DMS79 treated with DMSO at 0.1 percent for 48 hours (cell line): ENCODE data around the gene ANKRD63.

Source experiments
- DNase-seq: peaks from one replicate; lab custom pipeline; 2025; lab: John Stamatoyannopoulos, UW

Gene ANKRD63

GRCh38 chr15:40279437-40280141 lies 3.3 kb downstream of the ANKRD63 start:
- DNase-seq, result peak; percentile 68

DNA sequence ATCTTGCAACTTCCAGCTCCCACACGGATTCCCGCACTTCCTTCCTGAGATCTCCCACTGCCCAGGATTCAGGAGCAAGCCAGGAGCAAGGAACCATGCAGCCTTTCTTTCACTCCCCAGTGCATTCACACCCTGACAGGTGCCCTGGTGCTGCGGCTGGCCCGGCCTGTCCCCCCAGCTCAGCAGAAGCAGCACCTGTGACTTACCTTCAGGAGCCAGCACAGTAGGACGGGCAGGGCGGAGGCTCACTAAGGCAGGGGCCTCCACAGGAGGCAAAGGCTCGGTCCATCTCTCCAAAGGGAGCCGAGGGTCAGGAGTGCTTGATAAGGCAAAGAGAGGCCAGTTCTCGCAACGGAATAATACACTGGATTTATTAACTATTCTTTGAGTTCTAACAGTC lies 4.8 kb downstream of the ANKRD63 start:
- DNase-seq, result no peak

- no peak for DNase-seq
These were observed 5.4 kb downstream of the ANKRD63 start for GRCh38 chr15:40277471-40277870.

DNA sequence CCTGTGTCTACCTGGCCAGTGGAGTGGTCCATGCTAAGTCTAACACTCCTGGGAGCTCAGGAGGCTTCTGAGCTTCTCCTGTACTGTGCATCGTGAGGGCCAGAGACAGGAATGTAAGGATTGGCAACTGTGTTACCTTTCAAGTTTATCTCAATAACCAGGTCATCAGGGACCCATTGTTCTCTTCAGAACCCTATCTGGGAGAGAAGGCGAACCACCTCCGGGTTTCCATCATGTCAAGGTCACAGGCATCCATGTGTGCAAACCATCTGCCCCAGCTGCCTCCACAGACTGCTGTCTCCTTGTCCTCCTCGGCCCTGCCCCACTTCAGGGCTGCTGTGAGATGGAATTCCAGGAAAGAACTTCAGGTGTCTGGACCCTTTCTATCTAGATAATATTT lies 5.9 kb downstream of the ANKRD63 start:
- no peak for DNase-seq

GRCh38 chr15:40275954-40276353 lies 6.9 kb downstream of the ANKRD63 start:
- DNase-seq, result no peak

GRCh38 chr15:40275523-40275922 lies 7.3 kb downstream of the ANKRD63 start:
- DNase-seq, result no peak

GRCh38 chr15:40274350-40275274 lies 8.3 kb downstream of the ANKRD63 start:
- DNase-seq, result peak; percentile 23

DNA sequence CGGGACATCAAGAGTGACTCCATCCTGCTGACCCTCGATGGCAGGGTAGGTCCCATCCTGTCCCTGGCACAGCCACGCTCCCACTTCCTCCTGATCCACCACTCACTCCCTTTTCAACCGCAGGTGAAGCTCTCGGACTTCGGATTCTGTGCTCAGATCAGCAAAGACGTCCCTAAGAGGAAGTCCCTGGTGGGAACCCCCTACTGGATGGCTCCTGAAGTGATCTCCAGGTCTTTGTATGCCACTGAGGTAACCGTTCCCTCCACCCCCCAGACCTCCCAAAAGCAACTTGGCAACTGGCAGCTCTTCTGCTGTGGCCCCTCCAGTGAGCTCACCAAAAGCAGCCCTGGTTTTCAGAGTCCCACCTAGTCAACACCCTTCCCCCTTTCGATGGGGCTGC lies 9.4 kb downstream of the ANKRD63 start:
- no peak for DNase-seq

- DNase-seq, result no peak
These were observed 10.3 kb downstream of the ANKRD63 start for GRCh38 chr15:40272485-40273056.

DNA sequence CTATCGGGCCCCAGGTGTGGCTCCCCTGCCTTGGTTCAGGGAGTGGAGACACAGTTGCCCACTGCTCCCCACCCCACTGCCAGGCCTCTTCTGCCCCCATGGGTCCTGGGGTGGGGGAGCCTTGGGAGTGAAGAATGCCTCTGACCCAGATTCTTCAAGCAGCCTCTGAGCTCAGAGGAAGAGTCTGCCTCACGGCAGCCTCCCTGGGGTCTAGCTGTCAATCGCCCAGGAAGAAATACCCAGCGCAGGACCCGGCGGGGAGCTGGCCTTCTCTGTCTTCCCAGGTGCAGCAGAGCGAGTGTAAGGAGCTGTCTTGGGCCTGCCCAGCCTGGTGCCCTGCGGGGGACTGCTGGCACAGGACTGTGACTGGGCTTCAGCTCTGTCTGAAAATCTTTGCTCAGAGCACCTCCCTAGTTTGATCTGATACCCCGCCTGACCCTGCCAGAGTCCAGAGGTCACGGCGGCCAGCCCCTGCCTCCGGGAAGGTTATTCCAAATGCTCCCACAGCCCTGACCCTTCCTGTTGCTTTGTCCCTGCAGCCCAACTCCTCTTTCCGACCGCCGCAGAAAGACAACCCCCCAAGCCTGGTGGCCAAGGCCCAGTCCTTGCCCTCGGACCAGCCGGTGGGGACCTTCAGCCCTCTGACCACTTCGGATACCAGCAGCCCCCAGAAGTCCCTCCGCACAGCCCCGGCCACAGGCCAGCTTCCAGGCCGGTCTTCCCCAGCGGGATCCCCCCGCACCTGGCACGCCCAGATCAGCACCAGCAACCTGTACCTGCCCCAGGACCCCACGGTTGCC lies 11.0 kb downstream of the ANKRD63 start:
- DNase-seq, result no peak

GRCh38 chr15:40270246-40270995 lies 12.4 kb downstream of the ANKRD63 start:
- DNase-seq, result no peak

GRCh38 chr15:40269604-40270003 lies 13.3 kb downstream of the ANKRD63 start:
- no peak for DNase-seq

DNA sequence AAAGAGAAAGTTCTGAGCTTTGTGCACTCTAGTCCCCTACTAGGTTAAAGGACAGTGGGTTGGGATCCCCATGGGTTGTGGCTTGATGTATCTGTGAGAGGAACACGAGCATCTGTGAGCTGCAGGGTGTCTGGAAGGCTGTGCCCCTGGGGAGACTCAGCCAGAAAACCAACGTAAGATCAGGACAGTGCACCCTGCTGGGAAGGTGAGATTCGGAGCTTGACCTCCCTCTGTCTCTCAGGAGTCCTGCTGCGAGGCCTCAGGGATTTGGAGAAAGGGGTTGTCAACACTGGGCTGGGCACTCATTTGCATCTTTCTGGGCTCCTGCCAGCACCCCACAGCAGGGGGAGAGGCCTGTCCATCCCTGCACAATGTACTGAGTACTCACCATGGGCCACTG lies 15.2 kb downstream of the ANKRD63 start:
- no peak for DNase-seq

DNA sequence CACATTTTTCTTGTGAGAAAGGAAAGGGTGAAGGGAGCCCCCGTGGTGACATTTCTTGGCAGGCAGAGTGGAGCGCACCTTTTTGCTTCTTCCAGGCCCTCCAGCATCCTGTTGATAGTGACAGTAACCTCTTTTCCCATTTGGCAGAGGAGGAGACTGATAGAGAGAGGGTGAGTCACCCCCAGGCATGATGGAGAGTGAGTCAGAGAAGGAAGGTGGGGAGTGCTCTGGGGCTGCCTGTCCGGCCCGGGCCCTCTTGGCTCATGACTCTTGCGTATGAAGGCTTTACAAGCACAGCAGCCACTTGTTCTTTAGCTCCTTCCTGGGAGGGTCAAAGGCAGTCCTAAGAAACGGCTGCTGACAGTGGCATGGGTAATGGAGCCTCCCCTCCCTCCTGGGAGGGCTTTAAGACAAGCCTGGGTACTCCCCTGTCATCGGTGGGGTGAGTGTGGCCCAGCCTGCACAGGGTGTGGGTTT lies 16.0 kb downstream of the ANKRD63 start:
- DNase-seq, result no peak

DNA sequence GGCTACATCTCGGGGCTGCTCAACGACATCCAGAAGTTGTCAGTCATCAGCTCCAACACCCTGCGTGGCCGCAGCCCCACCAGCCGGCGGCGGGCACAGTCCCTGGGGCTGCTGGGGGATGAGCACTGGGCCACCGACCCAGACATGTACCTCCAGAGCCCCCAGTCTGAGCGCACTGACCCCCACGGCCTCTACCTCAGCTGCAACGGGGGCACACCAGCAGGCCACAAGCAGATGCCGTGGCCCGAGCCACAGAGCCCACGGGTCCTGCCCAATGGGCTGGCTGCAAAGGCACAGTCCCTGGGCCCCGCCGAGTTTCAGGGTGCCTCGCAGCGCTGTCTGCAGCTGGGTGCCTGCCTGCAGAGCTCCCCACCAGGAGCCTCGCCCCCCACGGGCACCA lies 17.0 kb downstream of the ANKRD63 start:
- no peak for DNase-seq

- DNase-seq, result no peak
These were observed 17.5 kb downstream of the ANKRD63 start for GRCh38 chr15:40265355-40265754.

- DNase-seq, result no peak
These were observed 18.3 kb downstream of the ANKRD63 start for GRCh38 chr15:40264321-40265153.

- no peak for DNase-seq
These were observed 19.7 kb downstream of the ANKRD63 start for GRCh38 chr15:40263024-40263754.

GRCh38 chr15:40259021-40259420 lies 23.8 kb downstream of the ANKRD63 start:
- DNase-seq, result no peak

GRCh38 chr15:40258544-40258943 lies 24.3 kb downstream of the ANKRD63 start:
- no peak for DNase-seq
